ENCODE results near the gene ACBD6. TPM values are rescaled to one million over a fixed set of nuclear protein-coding genes. Genes with fewer than 3 reads are reported as not detected.

ACBD6 gene
- total and polyA plus RNA-seq, 2 experiments from 2014 or later = 27.3 to 44.2 TPM

DNA sequence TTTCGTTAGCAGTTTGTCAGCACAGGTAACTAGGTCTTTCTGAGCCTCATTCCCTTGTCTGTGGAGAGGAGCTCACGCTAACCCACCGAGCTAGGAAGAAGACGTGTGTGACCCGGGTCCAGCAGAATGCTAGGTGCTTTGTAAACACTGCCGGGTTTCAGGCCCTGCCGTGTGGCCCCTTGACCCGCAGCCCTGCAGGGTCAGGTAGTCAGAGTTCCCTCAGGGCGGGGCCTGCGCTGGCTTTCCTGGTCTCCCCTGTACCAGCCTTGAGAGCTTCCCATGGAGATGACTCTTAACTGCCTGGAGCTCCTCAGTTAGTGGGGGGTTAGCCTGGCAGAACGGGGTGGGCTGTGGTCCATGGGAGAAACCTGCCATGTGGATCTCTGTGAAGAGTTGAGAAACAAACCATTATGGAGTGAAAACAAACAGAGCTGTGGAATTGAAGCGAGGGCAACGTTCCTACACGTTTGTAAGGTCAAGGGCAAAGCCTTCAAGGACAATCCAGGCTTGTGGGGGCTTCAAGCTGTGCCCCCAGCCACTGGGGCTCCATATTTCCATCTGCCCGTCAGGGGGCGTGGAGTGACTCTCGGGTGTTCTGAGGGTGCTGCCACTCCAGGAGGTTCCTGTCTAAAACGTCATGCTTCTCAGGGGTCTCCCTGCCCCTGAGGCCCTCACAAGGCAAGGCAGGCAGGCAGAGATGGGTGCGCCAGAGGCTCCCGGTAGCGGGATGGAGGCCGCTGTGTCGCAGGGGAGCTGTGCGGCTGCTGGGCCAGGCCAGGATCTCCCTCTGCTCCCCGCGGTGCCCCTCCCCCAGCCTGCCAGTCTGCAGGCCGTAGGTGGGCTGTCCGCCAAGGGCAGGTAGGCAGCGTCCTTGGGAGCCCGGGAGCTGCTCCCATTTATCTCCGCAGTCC is 248.5 kb downstream of the ACBD6 start:
- no peaks in the 10 kb centered on the region for H3K36me3 ChIP-seq (ENCODE audit: low read depth)
- in situ Hi-C loops (cut with MboI) = loop anchor here (10.0 kb wide), 1 partner anchor 221 kb away; no protein-coding TSS in a partner anchor
- no peaks in the 10 kb centered on the region for H3K27me3 ChIP-seq (replicated peaks; ENCODE audit: insufficient read depth)
- no peak overlapping the region for H3K9ac ChIP-seq
- H3K4me1 ChIP-seq (ENCODE audit: insufficient read depth) = no peaks in the 10 kb centered on the region
- WGBS, 2 experiments (ENCODE audit: low coverage in 1 of 2, low lambda C conversion rate in 2 of 2, missing lambda C conversion rate in 2 of 2) = 67 to 68% methylated on average over 27 to 31 of the region's 31 CpGs
- H3K9me2 ChIP-seq (ENCODE audit: insufficient read depth) = no peaks in the 10 kb centered on the region
- no peak for TF ChIP-seq EZH2 (IDR thresholded peaks at IDR 0.05; ENCODE audit: insufficient read depth, poor library complexity, severe bottlenecking)
- no peak for TF ChIP-seq EZH2phosphoT487 (IDR thresholded peaks at IDR 0.05; ENCODE audit: insufficient read depth, low read depth)
- no peak overlapping the region for H3K27ac ChIP-seq
- H4K20me1 ChIP-seq (ENCODE audit: insufficient read depth) = no peaks in the 10 kb centered on the region
- no peaks in the 10 kb centered on the region for H3K79me2 ChIP-seq (ENCODE audit: insufficient read depth)
- no peak for DNase-seq
- H3K4me3 ChIP-seq = no peak overlapping the region
- no peak overlapping the region for H2AFZ ChIP-seq
- no peaks in the 10 kb centered on the region for H3F3A ChIP-seq (ENCODE audit: insufficient read depth)
- H3K4me2 ChIP-seq (ENCODE audit: unreplicated experiment) = no peak overlapping the region
- H3K9me3 ChIP-seq (ENCODE audit: low read depth) = no peaks in the 10 kb centered on the region

DNA sequence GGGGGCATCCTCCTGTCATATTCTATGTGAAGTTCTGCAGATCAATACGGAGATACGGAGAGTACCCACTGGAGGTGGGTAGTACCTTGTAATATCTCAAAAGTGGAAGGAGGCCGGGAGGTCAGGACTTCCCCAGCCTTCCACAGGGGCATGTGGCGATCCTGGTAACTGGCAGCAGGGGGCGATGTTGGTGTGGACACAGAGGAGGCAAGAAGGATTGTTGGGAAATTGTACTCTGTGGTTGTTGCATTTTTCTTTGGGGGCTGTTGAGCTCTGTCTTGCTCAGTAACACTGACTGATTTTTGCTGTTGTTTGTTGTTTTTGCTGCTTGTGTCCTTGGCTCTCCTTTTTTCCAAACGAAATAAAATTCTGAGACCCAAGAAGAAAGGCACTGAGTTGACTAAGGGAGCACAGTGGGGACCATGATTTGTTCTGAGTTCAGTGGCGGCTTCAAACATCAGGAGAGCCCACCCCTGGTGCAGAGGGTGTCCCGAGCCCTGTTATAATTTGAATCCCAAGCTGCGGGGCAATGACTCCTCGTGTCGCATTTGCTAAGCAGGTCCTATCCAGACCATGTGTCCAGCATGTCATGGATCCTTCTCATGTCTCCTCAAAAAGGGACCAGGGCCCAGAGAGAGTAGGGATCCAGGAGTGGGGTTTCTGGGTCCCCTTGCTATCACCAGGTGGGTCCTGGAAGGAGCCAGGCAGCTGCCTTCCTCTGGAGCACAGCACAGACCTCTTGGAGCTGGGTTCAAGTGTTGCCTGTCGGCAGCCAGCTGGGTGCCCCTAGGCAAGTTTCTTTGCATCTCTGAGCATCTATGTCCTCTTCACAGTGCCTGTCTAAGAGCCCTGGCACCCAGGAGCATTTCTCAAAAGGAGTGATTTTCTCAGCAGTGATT is 249.5 kb downstream of the ACBD6 start:
- Histone ChIP-seq H3K27me3 (replicated peaks; ENCODE audit: insufficient read depth) (no peaks in the 10 kb centered on the region), H3K4me1 (ENCODE audit: insufficient read depth) (no peaks in the 10 kb centered on the region), H3F3A (ENCODE audit: insufficient read depth) (no peaks in the 10 kb centered on the region), H3K9me2 (ENCODE audit: insufficient read depth) (no peaks in the 10 kb centered on the region), H2AFZ (no peak overlapping the region), H3K9ac (no peak overlapping the region), H3K9me3 (ENCODE audit: low read depth) (no peaks in the 10 kb centered on the region), H3K4me3 (no peak overlapping the region), H3K36me3 (ENCODE audit: low read depth) (no peaks in the 10 kb centered on the region), H3K4me2 (ENCODE audit: unreplicated experiment) (no peak overlapping the region), H3K79me2 (ENCODE audit: insufficient read depth) (no peaks in the 10 kb centered on the region), H4K20me1 (ENCODE audit: insufficient read depth) (no peaks in the 10 kb centered on the region), H3K27ac (no peak overlapping the region)
- TF ChIP-seq EZH2 (IDR thresholded peaks at IDR 0.05; ENCODE audit: insufficient read depth, poor library complexity, severe bottlenecking) (no peak), EZH2phosphoT487 (IDR thresholded peaks at IDR 0.05; ENCODE audit: insufficient read depth, low read depth) (no peak)
- 31 to 33% methylated on average over 12 of the region's 12 CpGs for WGBS, 2 experiments (ENCODE audit: low coverage in 1 of 2, low lambda C conversion rate in 2 of 2, missing lambda C conversion rate in 2 of 2)
- in situ Hi-C loops (cut with MboI) = loop anchor here (10.0 kb wide), 1 partner anchor 222 kb away; no protein-coding TSS in a partner anchor
- DNase-seq = peak; percentile 73

DNA sequence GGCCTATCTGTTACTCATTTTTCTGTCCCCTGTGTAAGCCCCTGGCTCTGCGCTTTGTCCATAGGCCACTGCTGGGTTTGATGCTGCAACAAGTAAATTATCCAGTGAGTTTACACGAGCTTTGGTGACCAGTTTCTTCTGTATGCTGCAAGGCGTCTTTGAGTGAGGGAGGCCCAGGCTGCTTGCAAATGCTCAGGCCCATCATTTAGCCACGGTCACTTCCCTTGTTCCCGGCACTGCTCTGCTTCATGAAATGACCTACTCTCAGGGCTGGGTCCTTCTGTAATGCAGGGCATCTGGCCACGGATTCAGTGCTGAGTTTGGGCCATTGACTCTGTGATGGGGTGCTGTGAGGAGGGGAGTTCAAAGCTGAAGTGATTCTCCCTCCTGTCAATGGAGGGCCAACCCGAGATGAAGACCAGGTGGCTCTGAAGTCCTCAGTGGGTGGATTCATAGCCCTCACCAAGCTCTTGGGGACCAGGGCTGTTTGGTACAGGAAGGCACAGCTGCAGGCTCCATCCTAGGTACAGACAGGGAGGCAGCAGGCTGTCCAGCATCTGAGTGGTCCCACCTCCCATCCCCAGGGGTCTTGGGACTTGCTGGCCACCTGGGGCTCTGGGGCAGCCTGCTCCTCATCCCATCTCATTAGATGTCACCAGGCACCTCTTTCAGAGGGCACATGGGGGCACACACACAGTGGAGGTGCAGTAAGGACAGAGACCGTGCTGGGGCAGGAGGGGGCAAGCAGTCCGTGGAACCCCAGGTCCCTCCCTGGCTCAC is 250.7 kb downstream of the ACBD6 start:
- TF ChIP-seq EZH2phosphoT487 (IDR thresholded peaks at IDR 0.05; ENCODE audit: insufficient read depth, low read depth) (no peak), EZH2 (IDR thresholded peaks at IDR 0.05; ENCODE audit: insufficient read depth, poor library complexity, severe bottlenecking) (no peak)
- no peak overlapping the region for H3K9ac ChIP-seq
- no peaks in the 10 kb centered on the region for H4K20me1 ChIP-seq (ENCODE audit: insufficient read depth)
- H3K27me3 ChIP-seq (replicated peaks; ENCODE audit: insufficient read depth) = no peaks in the 10 kb centered on the region
- H3K4me3 ChIP-seq = no peak overlapping the region
- H2AFZ ChIP-seq = no peak overlapping the region
- no peaks in the 10 kb centered on the region for H3K36me3 ChIP-seq (ENCODE audit: low read depth)
- WGBS, 2 experiments (ENCODE audit: low coverage in 1 of 2, low lambda C conversion rate in 2 of 2, missing lambda C conversion rate in 2 of 2) = 59 to 61% methylated on average over 9 of the region's 9 CpGs
- H3K79me2 ChIP-seq (ENCODE audit: insufficient read depth) = no peaks in the 10 kb centered on the region
- no peak for DNase-seq
- no peaks in the 10 kb centered on the region for H3F3A ChIP-seq (ENCODE audit: insufficient read depth)
- in situ Hi-C loops (cut with MboI) = loop anchor here (10.0 kb wide), 1 partner anchor 223 kb away; no protein-coding TSS in a partner anchor
- H3K27ac ChIP-seq = no peak overlapping the region
- no peaks in the 10 kb centered on the region for H3K4me1 ChIP-seq (ENCODE audit: insufficient read depth)
- H3K9me2 ChIP-seq (ENCODE audit: insufficient read depth) = no peaks in the 10 kb centered on the region
- H3K9me3 ChIP-seq (ENCODE audit: low read depth) = no peaks in the 10 kb centered on the region
- H3K4me2 ChIP-seq (ENCODE audit: unreplicated experiment) = no peak overlapping the region

Measured in GM23248 (cell line).